HEK293 (cell line): ENCODE measurements around the gene FXYD1.

Experiments
- CTCF ChIP-seq: fragments of 450-650 bp; formaldehyde crosslinking; IDR thresholded peaks from 2 replicates; pipeline ENCODE4 v1.5.1; 2016; ENCODE audit warnings: missing biosample characterization, missing genetic modification characterization
- ELK4 ChIP-seq: IDR thresholded peaks from 2 replicates; pipeline ENCODE4 v1.6.1; 2011; ENCODE audit warnings: mild to moderate bottlenecking, low read depth, low read length, borderline replicate concordance
- KLF16 ChIP-seq: fragments of 450-650 bp; formaldehyde crosslinking; IDR thresholded peaks from 2 replicates; pipeline ENCODE4 v1.5.1; 2017; ENCODE audit warnings: missing biosample characterization, missing genetic modification characterization
- MEIS1 ChIP-seq: sonication (generic); formaldehyde crosslinking; IDR thresholded peaks from 2 replicates; pipeline ENCODE4 v1.8.1; 2022; ENCODE audit warnings: missing genetic modification reagents, mild to moderate bottlenecking, borderline replicate concordance
- SP7 ChIP-seq: fragments of 450-650 bp; formaldehyde crosslinking; IDR thresholded peaks from 2 replicates; pipeline ENCODE4 v1.5.1; 2016; ENCODE audit warnings: missing biosample characterization, missing genetic modification characterization
- YY2 ChIP-seq: fragments of 450-650 bp; formaldehyde crosslinking; IDR thresholded peaks from 2 replicates; pipeline ENCODE4 v1.5.1; 2016; ENCODE audit warnings: missing biosample characterization, missing genetic modification characterization
- ZBTB26 ChIP-seq: fragments of 450-650 bp; formaldehyde crosslinking; optimal IDR thresholded peaks from 2 replicates; pipeline ENCODE3; 2016; ENCODE audit warnings: missing biosample characterization, mild to moderate bottlenecking, missing genetic modification characterization
- ZFP41 ChIP-seq: fragments of 450-650 bp; formaldehyde crosslinking; IDR thresholded peaks from 2 replicates; pipeline ENCODE4 v1.5.1; 2016; ENCODE audit warnings: missing biosample characterization, missing genetic modification characterization, borderline replicate concordance
- ZNF132 ChIP-seq: fragments of 450-650 bp; formaldehyde crosslinking; IDR thresholded peaks from 2 replicates; pipeline ENCODE4 v1.5.1; 2017; ENCODE audit warnings: missing biosample characterization, missing genetic modification characterization, borderline replicate concordance
- ZNF362 ChIP-seq: fragments of 450-650 bp; formaldehyde crosslinking; IDR thresholded peaks from 2 replicates; pipeline ENCODE4 v1.5.1; 2016; ENCODE audit warnings: missing biosample characterization, missing genetic modification characterization
- ZNF416 ChIP-seq: fragments of 450-650 bp; formaldehyde crosslinking; IDR thresholded peaks from 2 replicates; pipeline ENCODE4 v1.5.1; 2016; ENCODE audit warnings: missing biosample characterization, missing genetic modification characterization
- ZNF645 ChIP-seq: fragments of 450-650 bp; formaldehyde crosslinking; IDR thresholded peaks from 2 replicates; pipeline ENCODE4; 2016; ENCODE audit warnings: missing biosample characterization, missing genetic modification characterization
- TF ChIP-seq, protein P1 (sequence below): fragments of 450-650 bp; formaldehyde crosslinking; IDR thresholded peaks from 2 replicates; pipeline ENCODE4 v1.5.1; 2016; ENCODE audit warnings: missing biosample characterization, missing genetic modification characterization
- TF ChIP-seq, protein P2 (sequence below): fragments of 450-650 bp; formaldehyde crosslinking; IDR thresholded peaks from 2 replicates; pipeline ENCODE4 v1.5.1; 2017; ENCODE audit warnings: missing biosample characterization, missing genetic modification characterization

DNA sequence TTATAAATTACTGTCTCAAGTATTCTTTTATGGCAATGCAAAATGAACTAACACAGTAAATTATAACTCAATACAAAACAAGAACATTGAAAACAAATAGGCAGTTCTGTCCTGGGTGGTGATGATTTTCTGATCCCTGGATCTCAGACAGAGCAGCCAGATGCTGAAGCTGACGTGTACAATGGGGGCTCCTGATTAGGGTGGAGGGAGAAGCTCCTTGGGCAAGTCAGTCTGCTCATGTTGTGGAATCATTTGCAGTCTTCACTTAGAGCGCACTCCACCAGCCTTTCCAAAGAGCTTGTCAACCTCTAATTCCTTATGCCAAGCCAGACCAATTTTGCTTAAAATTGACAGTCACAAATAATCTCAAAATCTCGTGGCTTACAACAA lies 37.6 kb downstream of the FXYD1 start:
- TF ChIP-seq CTCF (tag by site-specific recombination), result no peak
- no peak for TF ChIP-seq ZNF362 (tag by site-specific recombination)
- no peak for TF ChIP-seq ELK4
- no peak for TF ChIP-seq ZBTB26 (tag by site-specific recombination)
- TF ChIP-seq, protein P1, sequence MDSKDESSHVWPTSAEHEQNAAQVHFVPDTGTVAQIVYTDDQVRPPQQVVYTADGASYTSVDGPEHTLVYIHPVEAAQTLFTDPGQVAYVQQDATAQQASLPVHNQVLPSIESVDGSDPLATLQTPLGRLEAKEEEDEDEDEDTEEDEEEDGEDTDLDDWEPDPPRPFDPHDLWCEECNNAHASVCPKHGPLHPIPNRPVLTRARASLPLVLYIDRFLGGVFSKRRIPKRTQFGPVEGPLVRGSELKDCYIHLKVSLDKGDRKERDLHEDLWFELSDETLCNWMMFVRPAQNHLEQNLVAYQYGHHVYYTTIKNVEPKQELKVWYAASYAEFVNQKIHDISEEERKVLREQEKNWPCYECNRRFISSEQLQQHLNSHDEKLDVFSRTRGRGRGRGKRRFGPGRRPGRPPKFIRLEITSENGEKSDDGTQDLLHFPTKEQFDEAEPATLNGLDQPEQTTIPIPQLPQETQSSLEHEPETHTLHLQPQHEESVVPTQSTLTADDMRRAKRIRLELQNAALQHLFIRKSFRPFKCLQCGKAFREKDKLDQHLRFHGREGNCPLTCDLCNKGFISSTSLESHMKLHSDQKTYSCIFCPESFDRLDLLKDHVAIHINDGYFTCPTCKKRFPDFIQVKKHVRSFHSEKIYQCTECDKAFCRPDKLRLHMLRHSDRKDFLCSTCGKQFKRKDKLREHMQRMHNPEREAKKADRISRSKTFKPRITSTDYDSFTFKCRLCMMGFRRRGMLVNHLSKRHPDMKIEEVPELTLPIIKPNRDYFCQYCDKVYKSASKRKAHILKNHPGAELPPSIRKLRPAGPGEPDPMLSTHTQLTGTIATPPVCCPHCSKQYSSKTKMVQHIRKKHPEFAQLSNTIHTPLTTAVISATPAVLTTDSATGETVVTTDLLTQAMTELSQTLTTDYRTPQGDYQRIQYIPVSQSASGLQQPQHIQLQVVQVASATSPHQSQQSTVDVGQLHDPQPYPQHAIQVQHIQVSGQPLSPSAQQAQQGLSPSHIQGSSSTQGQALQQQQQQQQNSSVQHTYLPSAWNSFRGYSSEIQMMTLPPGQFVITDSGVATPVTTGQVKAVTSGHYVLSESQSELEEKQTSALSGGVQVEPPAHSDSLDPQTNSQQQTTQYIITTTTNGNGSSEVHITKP (tag by site-specific recombination), result no peak
- TF ChIP-seq ZNF416 (tag by site-specific recombination), result no peak
- TF ChIP-seq, protein P2, sequence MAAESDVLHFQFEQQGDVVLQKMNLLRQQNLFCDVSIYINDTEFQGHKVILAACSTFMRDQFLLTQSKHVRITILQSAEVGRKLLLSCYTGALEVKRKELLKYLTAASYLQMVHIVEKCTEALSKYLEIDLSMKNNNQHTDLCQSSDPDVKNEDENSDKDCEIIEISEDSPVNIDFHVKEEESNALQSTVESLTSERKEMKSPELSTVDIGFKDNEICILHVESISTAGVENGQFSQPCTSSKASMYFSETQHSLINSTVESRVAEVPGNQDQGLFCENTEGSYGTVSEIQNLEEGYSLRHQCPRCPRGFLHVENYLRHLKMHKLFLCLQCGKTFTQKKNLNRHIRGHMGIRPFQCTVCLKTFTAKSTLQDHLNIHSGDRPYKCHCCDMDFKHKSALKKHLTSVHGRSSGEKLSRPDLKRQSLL, result no peak
- no peak for TF ChIP-seq MEIS1
- TF ChIP-seq KLF16 (tag by site-specific recombination), result no peak
- no peak for TF ChIP-seq SP7 (tag by site-specific recombination)
- TF ChIP-seq ZNF132 (tag by site-specific recombination), result no peak
- no peak for TF ChIP-seq ZNF645
- no peak for TF ChIP-seq ZFP41 (tag by site-specific recombination)
- TF ChIP-seq YY2, result no peak
